OCI-LY1 (cell line): Measurements from ENCODE around the gene CELSR2.

ENCODE experiments used
- H2AFZ ChIP-seq: fragments of 200-600 bp; sonication (generic), shearing (Covaris generic); 2 replicates; pipeline ENCODE4 v1.6.0; 2014; ENCODE audit warnings: antibody characterized with exemption, mild to moderate bottlenecking, low read length
- H3F3A ChIP-seq: fragments of 200-600 bp; sonication (generic), shearing (Covaris generic); 2 replicates; pipeline ENCODE4 v1.6.0; 2014; ENCODE audit warnings: mild to moderate bottlenecking, antibody characterized with exemption, low read length, moderate library complexity; ENCODE audit not compliant: insufficient read depth
- H3K27ac ChIP-seq: fragments of 200-600 bp; sonication (generic); 2 replicates; pipeline ENCODE4 v1.5.1; 2014; ENCODE audit warnings: low read length, mixed run types, mild to moderate bottlenecking, low read depth; ENCODE audit not compliant: poor library complexity, severe bottlenecking
- H3K27me3 ChIP-seq: fragments of 200-600 bp; sonication (generic); 2 replicates; pipeline ENCODE4 v1.6.0; 2014; ENCODE audit warnings: antibody characterized with exemption, mild to moderate bottlenecking, low read length, moderate library complexity; ENCODE audit not compliant: insufficient read depth
- H3K36me3 ChIP-seq: fragments of 200-600 bp; sonication (generic); 2 replicates; pipeline ENCODE4 v1.6.1; 2014; ENCODE audit warnings: mild to moderate bottlenecking, antibody characterized with exemption, low read length, moderate library complexity, mixed read lengths; ENCODE audit not compliant: insufficient read depth
- H3K4me1 ChIP-seq: fragments of 200-600 bp; sonication (generic); 2 replicates; pipeline ENCODE4 v1.5.1; 2014; ENCODE audit warnings: mild to moderate bottlenecking, low read length, moderate library complexity; ENCODE audit not compliant: insufficient read depth, severe bottlenecking
- H3K4me2 ChIP-seq: fragments of 200-600 bp; sonication (generic), shearing (Covaris generic); 2 replicates; pipeline ENCODE4 v1.6.1; 2014; ENCODE audit warnings: low read length
- H3K4me3 ChIP-seq: fragments of 200-600 bp; sonication (generic); 2 replicates; pipeline ENCODE4 v1.5.1; 2014; ENCODE audit warnings: low read length, low read depth, mild to moderate bottlenecking, mixed read lengths; ENCODE audit not compliant: poor library complexity, severe bottlenecking
- H3K79me2 ChIP-seq: fragments of 200-600 bp; shearing (Covaris generic); 2 replicates; pipeline ENCODE4 v1.6.1; 2016; ENCODE audit warnings: mixed run types, low read length, mixed read lengths; ENCODE audit not compliant: insufficient read depth
- H3K9ac ChIP-seq: fragments of 200-600 bp; sonication (generic), shearing (Covaris generic); 2 replicates; pipeline ENCODE4 v1.6.1; 2014; ENCODE audit warnings: mild to moderate bottlenecking, low read length, mixed read lengths
- H3K9me2 ChIP-seq: fragments of 200-600 bp; sonication (generic), shearing (Covaris generic); 2 replicates; pipeline ENCODE4 v1.6.1; 2014; ENCODE audit warnings: low read depth, mild to moderate bottlenecking, low read length, mixed read lengths
- H3K9me3 ChIP-seq: fragments of 200-600 bp; shearing (Covaris generic); 2 replicates; pipeline ENCODE4 v1.6.1; 2014; ENCODE audit warnings: low read length, mixed read lengths
- H4K20me1 ChIP-seq: fragments of 200-600 bp; sonication (generic), shearing (Covaris generic); 2 replicates; pipeline ENCODE4 v1.6.0; 2016; ENCODE audit warnings: mild to moderate bottlenecking, low read length; ENCODE audit not compliant: insufficient read depth
- CTCF ChIP-seq: fragments of 200-600 bp; sonication (generic), shearing (Covaris generic); IDR thresholded peaks from 2 replicates; pipeline ENCODE4 v1.5.1; 2017; ENCODE audit warnings: mild to moderate bottlenecking, antibody characterized with exemption, low read length, moderate library complexity, mixed read lengths
- EZH2 ChIP-seq: fragments of 200-600 bp; sonication (generic), shearing (Covaris generic); IDR thresholded peaks from 2 replicates; pipeline ENCODE4 v1.8.0; 2017; ENCODE audit warnings: borderline replicate concordance, mixed run types, mild to moderate bottlenecking, antibody characterized with exemption, low read length, moderate library complexity, mixed read lengths

Gene CELSR2

DNA sequence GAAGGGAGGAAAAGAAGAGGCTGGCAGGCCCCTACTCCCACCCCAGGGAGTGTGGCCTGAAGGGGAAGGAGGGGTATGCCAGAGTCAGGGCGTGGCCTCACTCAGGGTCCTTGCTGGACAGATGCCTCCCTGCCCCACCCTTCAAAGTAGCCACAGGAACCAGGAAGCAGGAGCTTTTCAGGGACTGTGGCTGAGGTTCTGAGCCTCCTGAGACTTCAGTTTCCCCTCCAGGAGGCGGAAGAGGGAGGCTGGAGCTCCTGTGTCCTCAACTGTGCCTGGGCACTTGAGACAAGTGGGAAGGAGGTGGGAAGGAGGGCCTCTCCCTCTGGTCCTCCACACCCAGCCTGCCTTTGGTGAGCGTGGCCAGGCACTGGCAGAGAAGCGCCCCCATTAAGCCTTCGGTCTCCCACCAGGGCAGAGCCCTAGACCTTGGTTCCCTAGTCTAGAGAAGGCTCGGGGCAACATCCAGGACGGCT lies 5.3 kb downstream of the CELSR2 start:
- no peak for TF ChIP-seq CTCF
- no peak for TF ChIP-seq EZH2
- H3F3A ChIP-seq, result no peaks in the 10 kb centered on the region
- no peaks in the 10 kb centered on the region for H4K20me1 ChIP-seq
- no peaks in the 10 kb centered on the region for H3K27me3 ChIP-seq
- no peak overlapping the region for H3K4me2 ChIP-seq
- H2AFZ ChIP-seq, result no peak overlapping the region
- H3K4me3 ChIP-seq, result no peak overlapping the region
- H3K36me3 ChIP-seq, result no peaks in the 10 kb centered on the region
- no peak overlapping the region for H3K9ac ChIP-seq
- no peaks in the 10 kb centered on the region for H3K79me2 ChIP-seq
- peaks cover 19% of the 10 kb centered on the region for H3K4me1 ChIP-seq
- no peaks in the 10 kb centered on the region for H3K9me3 ChIP-seq
- H3K27ac ChIP-seq, result no peak overlapping the region
- H3K9me2 ChIP-seq, result no peaks in the 10 kb centered on the region

DNA sequence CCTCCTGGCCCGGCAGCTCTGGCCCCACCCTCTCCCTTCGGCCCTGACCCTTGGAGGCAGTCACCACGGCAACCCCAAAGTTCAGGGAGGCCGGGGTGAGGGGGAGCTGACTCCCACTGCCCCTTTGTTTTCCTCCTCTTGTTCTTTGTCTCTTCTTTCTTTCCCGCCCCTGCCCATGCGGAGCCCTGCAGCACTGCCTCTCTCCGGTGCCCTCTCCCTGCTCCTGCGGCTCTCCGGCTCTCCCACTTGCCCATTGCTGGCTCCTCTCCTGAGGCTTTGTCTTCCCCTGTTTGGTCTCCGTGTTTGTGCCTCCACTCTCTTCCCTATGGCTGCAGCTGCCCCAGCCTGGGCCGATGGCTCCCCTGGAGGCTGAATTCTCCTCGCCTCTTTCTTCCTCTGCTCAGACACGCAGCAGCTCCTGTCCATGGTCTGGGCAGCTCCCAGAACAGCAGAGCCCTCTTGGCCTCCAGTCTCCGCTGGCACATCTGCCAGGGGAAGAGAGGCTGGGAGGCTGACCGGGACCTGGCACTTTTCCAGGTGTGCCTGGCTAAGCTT lies 5.8 kb downstream of the CELSR2 start:
- TF ChIP-seq CTCF (no peak), EZH2 (no peak)
- no peak overlapping the region for H3K4me2 ChIP-seq

DNA sequence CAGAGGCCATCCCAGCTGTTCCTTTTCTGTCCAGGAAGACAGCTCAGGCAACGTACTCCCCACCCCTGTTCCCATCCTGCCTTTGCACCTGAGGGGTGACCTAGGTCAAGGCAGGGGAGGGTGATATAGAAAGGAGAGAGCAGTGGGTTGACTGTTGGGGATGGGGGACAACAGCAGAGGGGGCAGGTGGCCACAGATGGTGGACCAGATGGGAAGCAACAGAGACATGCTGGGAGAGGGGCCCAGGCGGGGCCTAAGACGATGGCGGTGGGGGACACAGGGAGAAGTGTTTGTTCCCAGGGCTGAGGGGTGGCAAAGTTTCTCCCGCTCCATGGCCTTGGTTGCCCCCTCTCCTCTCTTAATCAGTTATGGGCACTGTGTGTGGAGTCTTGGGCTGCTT lies 6.3 kb downstream of the CELSR2 start:
- H4K20me1 ChIP-seq, result no peaks in the 10 kb centered on the region
- no peaks in the 10 kb centered on the region for H3K9me2 ChIP-seq
- H3K27me3 ChIP-seq, result no peaks in the 10 kb centered on the region
- H3K9me3 ChIP-seq, result no peaks in the 10 kb centered on the region
- no peak overlapping the region for H3K4me2 ChIP-seq
- H3K79me2 ChIP-seq, result no peaks in the 10 kb centered on the region
- H3K27ac ChIP-seq, result no peak overlapping the region
- no peak overlapping the region for H3K4me3 ChIP-seq
- TF ChIP-seq CTCF, result no peak
- TF ChIP-seq EZH2, result no peak
- no peak overlapping the region for H2AFZ ChIP-seq
- peaks cover 14% of the 10 kb centered on the region for H3K4me1 ChIP-seq
- H3K36me3 ChIP-seq, result no peaks in the 10 kb centered on the region
- no peaks in the 10 kb centered on the region for H3F3A ChIP-seq
- H3K9ac ChIP-seq, result no peak overlapping the region

More for the DNA sequence above, 5.8 kb downstream of the CELSR2 start:
- Histone ChIP-seq H3F3A (no peaks in the 10 kb centered on the region), H2AFZ (no peak overlapping the region), H3K36me3 (no peaks in the 10 kb centered on the region), H3K9ac (no peak overlapping the region), H3K4me3 (no peak overlapping the region), H3K79me2 (no peaks in the 10 kb centered on the region), H3K9me2 (no peaks in the 10 kb centered on the region), H4K20me1 (no peaks in the 10 kb centered on the region), H3K4me1 (peaks cover 15% of the 10 kb centered on the region), H3K27me3 (no peaks in the 10 kb centered on the region), H3K9me3 (no peaks in the 10 kb centered on the region), H3K27ac (no peak overlapping the region)
